ENCODE data around the gene CKS2.

- TF ChIP-seq, protein P1, sequence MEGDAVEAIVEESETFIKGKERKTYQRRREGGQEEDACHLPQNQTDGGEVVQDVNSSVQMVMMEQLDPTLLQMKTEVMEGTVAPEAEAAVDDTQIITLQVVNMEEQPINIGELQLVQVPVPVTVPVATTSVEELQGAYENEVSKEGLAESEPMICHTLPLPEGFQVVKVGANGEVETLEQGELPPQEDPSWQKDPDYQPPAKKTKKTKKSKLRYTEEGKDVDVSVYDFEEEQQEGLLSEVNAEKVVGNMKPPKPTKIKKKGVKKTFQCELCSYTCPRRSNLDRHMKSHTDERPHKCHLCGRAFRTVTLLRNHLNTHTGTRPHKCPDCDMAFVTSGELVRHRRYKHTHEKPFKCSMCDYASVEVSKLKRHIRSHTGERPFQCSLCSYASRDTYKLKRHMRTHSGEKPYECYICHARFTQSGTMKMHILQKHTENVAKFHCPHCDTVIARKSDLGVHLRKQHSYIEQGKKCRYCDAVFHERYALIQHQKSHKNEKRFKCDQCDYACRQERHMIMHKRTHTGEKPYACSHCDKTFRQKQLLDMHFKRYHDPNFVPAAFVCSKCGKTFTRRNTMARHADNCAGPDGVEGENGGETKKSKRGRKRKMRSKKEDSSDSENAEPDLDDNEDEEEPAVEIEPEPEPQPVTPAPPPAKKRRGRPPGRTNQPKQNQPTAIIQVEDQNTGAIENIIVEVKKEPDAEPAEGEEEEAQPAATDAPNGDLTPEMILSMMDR (IDR thresholded peaks at IDR 0.05; ENCODE audit: insufficient read depth, low read length, poor library complexity, severe bottlenecking): no peak
- TF ChIP-seq EZH2phosphoT487 (conservative IDR thresholded peaks at IDR 0.05; ENCODE audit: low read length): no peak
Observed at GRCh38 chr9:89350988-89351557, 40.1 kb downstream of the CKS2 start.

Data from SU-DHL-6 (cell line).